Measurements from ENCODE around the gene MACROD1.

Gene MACROD1

GRCh38 chr11:64008283-64008913, 157.5 kb downstream of the MACROD1 start:
- DNase-seq, result no peak

GRCh38 chr11:64007629-64008282, 158.2 kb downstream of the MACROD1 start:
- peak; percentile 89 for DNase-seq

- DNase-seq, result no peak
These were observed 158.7 kb downstream of the MACROD1 start for GRCh38 chr11:64007160-64007628.

GRCh38 chr11:64006398-64006797, 159.5 kb downstream of the MACROD1 start:
- DNase-seq, result no peak

- no peak for DNase-seq
These were observed 160.2 kb downstream of the MACROD1 start for GRCh38 chr11:64005691-64006090.

GRCh38 chr11:64004590-64004984, 161.3 kb downstream of the MACROD1 start:
- DNase-seq, result no peak

- DNase-seq, result no peak
These were observed 161.9 kb downstream of the MACROD1 start for GRCh38 chr11:64003807-64004589.

- no peak for DNase-seq
These were observed 164.2 kb downstream of the MACROD1 start for GRCh38 chr11:64001484-64002420.

GRCh38 chr11:64000740-64001483, 165.0 kb downstream of the MACROD1 start:
- no peak for DNase-seq

GRCh38 chr11:64000026-64000739, 165.7 kb downstream of the MACROD1 start:
- DNase-seq, result peak; percentile 87

GRCh38 chr11:63999349-64000025, 166.4 kb downstream of the MACROD1 start:
- DNase-seq, result peak; percentile 82

- DNase-seq, result peak; percentile 37
These were observed 167.2 kb downstream of the MACROD1 start for GRCh38 chr11:63998558-63999348.

GRCh38 chr11:63997801-63998337, 168.0 kb downstream of the MACROD1 start:
- DNase-seq, result no peak

- no peak for DNase-seq
These were observed 168.7 kb downstream of the MACROD1 start for GRCh38 chr11:63997104-63997700.

- no peak for DNase-seq
These were observed 169.4 kb downstream of the MACROD1 start for GRCh38 chr11:63996512-63996911.

- no peak for DNase-seq
These were observed 171.9 kb downstream of the MACROD1 start for GRCh38 chr11:63993993-63994392.

- DNase-seq, result no peak
These were observed 172.8 kb downstream of the MACROD1 start for GRCh38 chr11:63993100-63993499.

GRCh38 chr11:63991558-63991957, 174.4 kb downstream of the MACROD1 start:
- no peak for DNase-seq

- no peak for DNase-seq
These were observed 178.9 kb downstream of the MACROD1 start for GRCh38 chr11:63986932-63987513.

Measured in hematopoietic multipotent progenitor cell treated with erythropoietin and hydrocortisone succinate and interleukin-3 and kit ligand, for 6 days (in vitro differentiated cells).